Measurements from ENCODE around the gene PBX2.

Gene PBX2

GRCh38 chr6:32170294-32170693, 19.7 kb downstream of the PBX2 start:
- DNase-seq (ENCODE audit: low read depth), result no peak

GRCh38 chr6:32168807-32169591, 21.0 kb downstream of the PBX2 start:
- DNase-seq (ENCODE audit: low read depth), result no peak

- no peak for DNase-seq (ENCODE audit: low read depth)
Observed at GRCh38 chr6:32168350-32168749, 21.7 kb downstream of the PBX2 start.

- no peak for DNase-seq (ENCODE audit: low read depth)
Observed at GRCh38 chr6:32167761-32168262, 22.2 kb downstream of the PBX2 start.

GRCh38 chr6:32167154-32167760, 22.7 kb downstream of the PBX2 start:
- no peak for DNase-seq (ENCODE audit: low read depth)

- no peak for DNase-seq (ENCODE audit: low read depth)
Observed at GRCh38 chr6:32166411-32167061, 23.5 kb downstream of the PBX2 start.

- DNase-seq (ENCODE audit: low read depth), result no peak
Observed at GRCh38 chr6:32164295-32164694, 25.7 kb downstream of the PBX2 start, which contains the start of gene EGFL8. Gene EGFL8 (plus strand): TSS chr6:32164595. CDS start chr6:32166166, 1,571 bp downstream.

- no peak for DNase-seq (ENCODE audit: low read depth)
Observed at GRCh38 chr6:32163559-32164258, 26.3 kb downstream of the PBX2 start.

GRCh38 chr6:32158052-32158451, 31.9 kb downstream of the PBX2 start:
- no peak for DNase-seq (ENCODE audit: low read depth)

GRCh38 chr6:32156891-32157290, 33.1 kb downstream of the PBX2 start:
- DNase-seq (ENCODE audit: low read depth), result no peak

GRCh38 chr6:32154514-32155161, 35.4 kb downstream of the PBX2 start:
- DNase-seq (ENCODE audit: low read depth), result peak; percentile 42

GRCh38 chr6:32153564-32154513, 36.2 kb downstream of the PBX2 start, which contains the start of gene PPT2:
Gene PPT2 (plus strand): TSS chr6:32154141. CDS start chr6:32154595, 454 bp downstream.
- DNase-seq (ENCODE audit: low read depth), result peak; percentile 47

GRCh38 chr6:32152769-32153563, 37.0 kb downstream of the PBX2 start:
- DNase-seq (ENCODE audit: low read depth), result no peak

- no peak for DNase-seq (ENCODE audit: low read depth)
Observed at GRCh38 chr6:32151863-32152768, 37.9 kb downstream of the PBX2 start, which contains the start of gene PRRT1. Gene PRRT1 (minus strand): TSS chr6:32151939. CDS start chr6:32151827, 112 bp downstream.

- DNase-seq (ENCODE audit: low read depth), result no peak
Observed at GRCh38 chr6:32151181-32151862, 38.7 kb downstream of the PBX2 start.

- DNase-seq (ENCODE audit: low read depth), result no peak
Observed at GRCh38 chr6:32149932-32150870, 39.8 kb downstream of the PBX2 start.

All from stimulated activated CD4-positive, alpha-beta T cell treated with anti-CD3 and anti-CD28 coated beads, Interleukin-2, amount 100 ng/mL, for 4 hours (primary cell).